Endothelial cell of umbilical vein (primary cell): Measurements from ENCODE around the gene COMP. TPM values are rescaled to one million over a fixed set of nuclear protein-coding genes. Genes with fewer than 3 reads are reported as not detected.

Experiments
- BruUV-seq: library from RNA; stranded (reverse); fragments of 400-500 nt; replicated peaks from 2 replicates; lab custom pipeline; 2021; lab: Mats Ljungman, UMichigan
- CTCF ChIA-PET: fragments of 300-600, 350-600 bp; sonication (Branson Sonifier 250); formaldehyde crosslinking; loops from one replicate; lab custom pipeline; 2021; ENCODE audit warnings: antibody characterized with exemption, inconsistent platforms; lab: Charles Lee
- POLR2A ChIA-PET: fragments of 300-600, 350-600 bp; sonication (Branson Sonifier 250); formaldehyde crosslinking; loops from one replicate; lab custom pipeline; 2021; ENCODE audit warnings: antibody characterized with exemption, inconsistent platforms; lab: Charles Lee
- DNase-seq: peaks from one replicate; pipeline ENCODE4 v3.0.0-alpha.2; 2011; ENCODE audit warnings: low read depth, low spot score
- FAIRE-seq: peaks from 2 replicates; lab custom pipeline; 2011; peaks lifted over from hg19 to GRCh38; lab: Jason Lieb, UNC
- H2AFZ ChIP-seq: 2 replicates; pipeline ENCODE4 v1.6.0; 2012; ENCODE audit warnings: low read depth, low read length, control low read depth, inconsistent platforms
- H3K27ac ChIP-seq: 2 replicates; pipeline ENCODE4 v1.5.1; 2011; ENCODE audit warnings: low read depth, mild to moderate bottlenecking, control low read depth, low read length, moderate library complexity; ENCODE audit not compliant: insufficient read depth
- H3K27me3 ChIP-seq, 2 experiments: 2 replicates each; pipeline versions ENCODE4 v1.6.0 to v1.6.1; 2011; ENCODE audit warnings: low read length in 2 of 2, mixed read lengths in 1 of 2; ENCODE audit not compliant: control insufficient read depth in 2 of 2, insufficient read depth in 2 of 2
- H3K36me3 ChIP-seq, 2 experiments: 2 replicates in 1 of 2; 3 replicates in 1 of 2; pipeline ENCODE4 v1.5.1; 2011; ENCODE audit warnings: low read length in 2 of 2, mild to moderate bottlenecking in 1 of 2, moderate library complexity in 1 of 2; ENCODE audit not compliant: control insufficient read depth in 2 of 2, insufficient read depth in 2 of 2; ENCODE audit errors: extremely low read depth in 1 of 2
- H3K4me1 ChIP-seq: 3 replicates; pipeline ENCODE4 v1.5.1; 2011; ENCODE audit warnings: mild to moderate bottlenecking, low read length; ENCODE audit not compliant: control insufficient read depth, insufficient read depth; ENCODE audit errors: extremely low read depth
- H3K4me2 ChIP-seq: 2 replicates; pipeline ENCODE4 v1.6.1; 2011; ENCODE audit warnings: low read length, control low read depth, mixed read lengths; ENCODE audit not compliant: insufficient read depth
- H3K4me3 ChIP-seq, 3 experiments: fragments of 200-600 bp in 1 of 3; sonication (generic), shearing (Covaris generic) in 1 of 3; replicated peaks in 1 of 3; 2 replicates each; pipeline ENCODE4 v1.5.1; 2011 to 2016; ENCODE audit warnings: control low read depth in 3 of 3, low read length in 3 of 3, mild to moderate bottlenecking in 2 of 3, inconsistent platforms in 1 of 3, low read depth in 1 of 3, moderate library complexity in 1 of 3; ENCODE audit not compliant: insufficient read depth in 1 of 3
- H3K79me2 ChIP-seq: 2 replicates; pipeline ENCODE4 v1.6.0; 2012; ENCODE audit warnings: low read length, inconsistent platforms; ENCODE audit not compliant: control insufficient read depth, insufficient read depth
- H3K9ac ChIP-seq: replicated peaks from 2 replicates; pipeline ENCODE3; 2011; ENCODE audit warnings: low read length, control low read depth; ENCODE audit not compliant: insufficient read depth; ENCODE audit errors: extremely low read depth
- H3K9me1 ChIP-seq: replicated peaks from 3 replicates; pipeline ENCODE4 v1.6.0; 2011; ENCODE audit warnings: mild to moderate bottlenecking, low read length; ENCODE audit not compliant: control insufficient read depth, insufficient read depth; ENCODE audit errors: extremely low read depth
- H3K9me3 ChIP-seq: replicated peaks from 2 replicates; pipeline ENCODE4 v1.5.1; 2012; ENCODE audit warnings: low read length, inconsistent platforms; ENCODE audit not compliant: control insufficient read depth, insufficient read depth
- H4K20me1 ChIP-seq: replicated peaks from 2 replicates; pipeline ENCODE3; 2011; ENCODE audit warnings: mild to moderate bottlenecking, low read length; ENCODE audit not compliant: control insufficient read depth, insufficient read depth; ENCODE audit errors: extremely low read depth
- EZH2 ChIP-seq: IDR thresholded peaks from 2 replicates; pipeline ENCODE4 v1.6.1; 2012; ENCODE audit warnings: borderline replicate concordance, low read depth, mild to moderate bottlenecking, moderate library complexity, low read length, inconsistent platforms; ENCODE audit not compliant: severe bottlenecking
- FOS ChIP-seq: IDR thresholded peaks from 2 replicates; pipeline ENCODE4 v1.6.1; 2011; ENCODE audit warnings: mild to moderate bottlenecking, low read length, moderate library complexity, borderline replicate concordance; ENCODE audit not compliant: insufficient read depth
- GATA2 ChIP-seq: IDR thresholded peaks from 2 replicates; pipeline ENCODE4 v1.7.0; 2011; ENCODE audit warnings: low read depth, mild to moderate bottlenecking, moderate library complexity, mixed read lengths, low read length; ENCODE audit not compliant: insufficient read length, insufficient read depth
- JUN ChIP-seq: IDR thresholded peaks from 2 replicates; pipeline ENCODE4 v1.6.1; 2011; ENCODE audit warnings: borderline replicate concordance, low read depth; ENCODE audit not compliant: insufficient read length, insufficient read depth
- MYC ChIP-seq: IDR thresholded peaks from one replicate; pipeline ENCODE4 v1.6.1; 2011; ENCODE audit warnings: mild to moderate bottlenecking, low read depth, low read length
- POLR2A ChIP-seq: IDR thresholded peaks from 2 replicates; pipeline ENCODE4 v1.6.1; 2012; ENCODE audit warnings: low read depth, mild to moderate bottlenecking, control low read depth, low read length
- POLR2AphosphoS5 ChIP-seq: IDR thresholded peaks from 2 replicates; pipeline ENCODE4 v1.6.1; 2012; ENCODE audit warnings: low read depth, mild to moderate bottlenecking, control low read depth, low read length, moderate library complexity; ENCODE audit not compliant: insufficient read depth
- dilution Hi-C: fragments of 300-500 bp; cut with MboI; formaldehyde crosslinking; loops from one replicate; pipeline ENCODE4 v1.15.0; 2019; ENCODE audit warnings: low sequenced_read_pairs; ENCODE audit not compliant: extremely low pct_ligation_motif_present
- intact Hi-C: fragments of 100-400 bp; cut with micrococcal nuclease; formaldehyde crosslinking; loops from one replicate; pipeline ENCODE4 v1.10.0; 2022
- polyA plus RNA-seq, 4 experiments: library from polyadenylated mRNA; depleted of rRNA in 3 of 4; stranded (reverse) in 3 of 4; unstranded in 1 of 4; fragments of >200 nt; gene quantifications; 2 replicates each; pipeline versions ENCODE4 v1.2.1 to v1.2.3, GENCODE V29; 2011 to 2012; ENCODE audit warnings: missing spikeins in 1 of 4
- total RNA-seq: library from RNA; stranded (reverse); gene quantifications from 2 replicates; pipeline ENCODE4 v1.2.3, GENCODE V29; 2021
- TF ChIP-seq, protein P1 (sequence below), 2 donors: IDR thresholded peaks; 1 replicate in 1 of 2; 2 replicates in 1 of 2; pipeline ENCODE4 v1.5.1; 2011; ENCODE audit warnings: low read length in 2 of 2, mild to moderate bottlenecking in 2 of 2, moderate library complexity in 2 of 2, control low read depth in 1 of 2, inconsistent platforms in 1 of 2, low read depth in 1 of 2; ENCODE audit not compliant: insufficient read depth in 1 of 2; ENCODE audit errors: extremely low read depth in 1 of 2
- TF ChIP-seq, protein P2 (sequence below): IDR thresholded peaks from 2 replicates; pipeline ENCODE4 v1.6.1; 2011; ENCODE audit not compliant: insufficient read depth, insufficient read length

COMP gene
- total and polyA plus RNA-seq, 2 donors (not counting 3 experiments of a cell fraction or from before 2014, with no cell fraction given), result not detected

DNA sequence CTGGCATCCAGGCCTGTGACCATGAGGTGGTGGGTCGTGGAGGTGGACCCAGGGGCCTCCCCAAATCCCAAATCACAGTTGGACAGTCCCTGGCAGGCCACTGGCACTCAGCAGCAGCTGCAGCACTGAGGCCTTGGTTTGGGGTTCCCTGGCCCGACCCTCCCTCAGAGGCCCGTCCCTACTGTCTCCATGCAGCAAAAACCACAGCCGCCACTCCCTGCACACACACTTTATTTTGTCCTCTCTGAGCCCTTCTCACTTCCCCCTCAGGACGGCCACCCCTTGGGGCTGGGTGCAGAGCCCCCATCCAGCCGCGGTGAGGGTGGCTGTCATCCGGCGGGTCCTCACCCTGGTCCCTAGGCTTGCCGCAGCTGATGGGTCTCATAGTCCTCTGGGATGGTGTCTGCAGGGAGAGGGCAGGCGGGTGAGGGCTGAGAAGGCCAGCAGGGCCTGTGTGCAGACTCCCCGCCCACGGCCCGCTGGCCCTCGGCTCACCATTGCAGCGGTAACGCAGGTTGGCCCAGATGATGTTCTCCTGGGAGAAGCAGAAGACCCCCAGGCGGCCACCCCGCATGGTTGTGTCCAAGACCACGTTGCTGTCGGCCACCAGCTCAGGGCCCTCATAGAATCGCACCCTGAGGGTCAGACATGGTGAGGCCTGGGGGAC, 8.4 kb downstream of the COMP start:
- ChIA-PET CTCF (no interaction called here), POLR2A (no interaction called here)
- H3K9me1 ChIP-seq, result no peaks in the 10 kb centered on the region
- intact Hi-C loops (loop anchor here (1.0 kb wide), 1 partner anchor 39 kb away; no protein-coding TSS in a partner anchor), dilution Hi-C loops (no loop called here)
- no peak for DNase-seq
- H3K36me3 ChIP-seq, result no peaks in the 10 kb centered on the region
- H3K79me2 ChIP-seq, result no peaks in the 10 kb centered on the region
- no TSS peak for BruUV-seq
- H3K9ac ChIP-seq, result no peak overlapping the region
- H3K4me3 ChIP-seq, result no peak overlapping the region
- no peak overlapping the region for H3K4me2 ChIP-seq
- no peaks in the 10 kb centered on the region for H4K20me1 ChIP-seq
- no peaks in the 10 kb centered on the region for H3K4me1 ChIP-seq
- H2AFZ ChIP-seq, result no peak overlapping the region
- H3K27me3 ChIP-seq, result peaks cover 19 to 20% of the 10 kb centered on the region in 2 experiments
- TF ChIP-seq FOS, result no peak
- no peak for TF ChIP-seq GATA2
- TF ChIP-seq POLR2AphosphoS5, result no peak
- TF ChIP-seq EZH2, result no peak
- no peak for TF ChIP-seq MYC
- no peak for TF ChIP-seq POLR2A
- no peak for TF ChIP-seq JUN
- TF ChIP-seq, protein P1, sequence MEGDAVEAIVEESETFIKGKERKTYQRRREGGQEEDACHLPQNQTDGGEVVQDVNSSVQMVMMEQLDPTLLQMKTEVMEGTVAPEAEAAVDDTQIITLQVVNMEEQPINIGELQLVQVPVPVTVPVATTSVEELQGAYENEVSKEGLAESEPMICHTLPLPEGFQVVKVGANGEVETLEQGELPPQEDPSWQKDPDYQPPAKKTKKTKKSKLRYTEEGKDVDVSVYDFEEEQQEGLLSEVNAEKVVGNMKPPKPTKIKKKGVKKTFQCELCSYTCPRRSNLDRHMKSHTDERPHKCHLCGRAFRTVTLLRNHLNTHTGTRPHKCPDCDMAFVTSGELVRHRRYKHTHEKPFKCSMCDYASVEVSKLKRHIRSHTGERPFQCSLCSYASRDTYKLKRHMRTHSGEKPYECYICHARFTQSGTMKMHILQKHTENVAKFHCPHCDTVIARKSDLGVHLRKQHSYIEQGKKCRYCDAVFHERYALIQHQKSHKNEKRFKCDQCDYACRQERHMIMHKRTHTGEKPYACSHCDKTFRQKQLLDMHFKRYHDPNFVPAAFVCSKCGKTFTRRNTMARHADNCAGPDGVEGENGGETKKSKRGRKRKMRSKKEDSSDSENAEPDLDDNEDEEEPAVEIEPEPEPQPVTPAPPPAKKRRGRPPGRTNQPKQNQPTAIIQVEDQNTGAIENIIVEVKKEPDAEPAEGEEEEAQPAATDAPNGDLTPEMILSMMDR (IDR thresholded peaks at IDR 0.05; ENCODE audit: extremely low read depth in 1 of 2, insufficient read depth in 1 of 2, low read depth in 1 of 2, low read length in 2 of 2), result no peak
- TF ChIP-seq, protein P2, sequence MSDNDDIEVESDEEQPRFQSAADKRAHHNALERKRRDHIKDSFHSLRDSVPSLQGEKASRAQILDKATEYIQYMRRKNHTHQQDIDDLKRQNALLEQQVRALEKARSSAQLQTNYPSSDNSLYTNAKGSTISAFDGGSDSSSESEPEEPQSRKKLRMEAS, result no peak
- no peak overlapping the region for H3K27ac ChIP-seq
- no peaks in the 10 kb centered on the region for H3K9me3 ChIP-seq
- FAIRE-seq, result no peak
